ENCODE results near the gene CACNB4.

The CACNB4 gene

GRCh38 chr2:152088006-152088405 lies 10.8 kb downstream of the CACNB4 start:
- intact Hi-C loops (cut with DNase I; ENCODE audit: low total_unique reads) = no loop called here
- no peaks in the 10 kb centered on the region for H3K27me3 ChIP-seq
- H3K4me3 ChIP-seq = no peak overlapping the region
- DNase-seq = no peak
- no peaks in the 10 kb centered on the region for H3K36me3 ChIP-seq
- H3K4me1 ChIP-seq = no peaks in the 10 kb centered on the region
- no peaks in the 10 kb centered on the region for H3K9me3 ChIP-seq
- TF ChIP-seq CTCF (IDR thresholded peaks at IDR 0.05) = no peak
- H3K27ac ChIP-seq = no peak overlapping the region

- Histone ChIP-seq H3K27ac (no peak overlapping the region), H3K36me3 (no peaks in the 10 kb centered on the region)
Observed at GRCh38 chr2:152086231-152086630, 12.6 kb downstream of the CACNB4 start.

GRCh38 chr2:152084076-152084475 lies 14.8 kb downstream of the CACNB4 start:
- Histone ChIP-seq H3K36me3 (no peaks in the 10 kb centered on the region), H3K9me3 (no peaks in the 10 kb centered on the region), H3K4me3 (no peak overlapping the region), H3K27ac (no peak overlapping the region), H3K4me1 (no peaks in the 10 kb centered on the region), H3K27me3 (no peaks in the 10 kb centered on the region)
- intact Hi-C loops (cut with DNase I; ENCODE audit: low total_unique reads) = no loop called here
- no peak for TF ChIP-seq CTCF (IDR thresholded peaks at IDR 0.05)
- DNase-seq = no peak

More at GRCh38 chr2:152086231-152086630, 12.6 kb downstream of the CACNB4 start:
- Histone ChIP-seq H3K9me3 (no peaks in the 10 kb centered on the region), H3K4me1 (no peaks in the 10 kb centered on the region), H3K4me3 (no peak overlapping the region), H3K27me3 (no peaks in the 10 kb centered on the region)
- TF ChIP-seq CTCF (IDR thresholded peaks at IDR 0.05) = no peak
- intact Hi-C loops (cut with DNase I; ENCODE audit: low total_unique reads) = no loop called here
- DNase-seq = no peak

- no peaks in the 10 kb centered on the region for H3K9me3 ChIP-seq
- H3K27ac ChIP-seq = peak overlapping the region in 1 of 2 donors; percentile 6
- H3K27me3 ChIP-seq = no peaks in the 10 kb centered on the region
- H3K4me3 ChIP-seq = no peak overlapping the region
- no peaks in the 10 kb centered on the region for H3K4me1 ChIP-seq
- no peak for TF ChIP-seq CTCF (IDR thresholded peaks at IDR 0.05)
- no peak for DNase-seq
- H3K36me3 ChIP-seq = no peaks in the 10 kb centered on the region
- intact Hi-C loops (cut with DNase I; ENCODE audit: low total_unique reads) = no loop called here
Observed at GRCh38 chr2:152083202-152083875, 15.5 kb downstream of the CACNB4 start.

DNA sequence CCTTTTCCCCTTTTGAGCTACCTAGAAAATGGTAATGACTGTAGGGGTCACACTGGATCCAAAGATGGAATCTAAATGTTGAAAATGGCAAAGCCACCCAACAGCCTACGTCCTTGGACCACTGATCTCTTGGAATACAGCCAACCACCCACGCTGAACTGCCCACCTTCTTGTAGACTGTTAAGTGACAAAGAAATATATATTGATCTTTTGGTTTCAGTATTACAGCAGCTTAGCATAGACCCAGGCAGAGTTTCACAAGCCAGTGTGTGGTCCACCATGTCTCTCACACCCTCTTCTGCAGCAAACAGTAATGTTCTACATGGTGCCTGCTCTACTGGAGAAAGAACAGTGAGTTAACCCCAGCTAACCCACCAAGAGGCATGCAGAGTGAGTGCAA lies 20.2 kb downstream of the CACNB4 start:
- no peak for DNase-seq
- intact Hi-C loops (cut with DNase I; ENCODE audit: low total_unique reads) = no loop called here
- no peak overlapping the region for H3K27ac ChIP-seq
- no peaks in the 10 kb centered on the region for H3K27me3 ChIP-seq
- H3K4me3 ChIP-seq = no peak overlapping the region
- H3K9me3 ChIP-seq = no peaks in the 10 kb centered on the region
- peaks cover 0 to 4% (median 2%) of the 10 kb centered on the region in 4 donors for H3K4me1 ChIP-seq
- TF ChIP-seq CTCF (IDR thresholded peaks at IDR 0.05) = no peak
- H3K36me3 ChIP-seq = no peaks in the 10 kb centered on the region

- intact Hi-C loops (cut with DNase I; ENCODE audit: low total_unique reads) = no loop called here
- no peak for DNase-seq
- no peaks in the 10 kb centered on the region for H3K27me3 ChIP-seq
- H3K27ac ChIP-seq = no peak overlapping the region
- no peaks in the 10 kb centered on the region for H3K9me3 ChIP-seq
- no peak overlapping the region for H3K4me3 ChIP-seq
- peaks cover 0 to 4% (median 2%) of the 10 kb centered on the region in 4 donors for H3K4me1 ChIP-seq
- H3K36me3 ChIP-seq = no peaks in the 10 kb centered on the region
- no peak for TF ChIP-seq CTCF (IDR thresholded peaks at IDR 0.05)
Observed at GRCh38 chr2:152078023-152078422, 20.8 kb downstream of the CACNB4 start.

Data from tibial artery (tissue), 4 donors.